Measurements from ENCODE around the gene SNX22.

The SNX22 gene

GRCh38 chr15:64110950-64111678 is 40.4 kb upstream of the SNX22 start:
- no peak overlapping the region for H3K27ac ChIP-seq

GRCh38 chr15:64111679-64112050 is 39.9 kb upstream of the SNX22 start:
- Histone ChIP-seq H3K27ac (no peak overlapping the region), H3K9me3 (ENCODE audit: control insufficient read depth, low read length) (no peaks in the 10 kb centered on the region), H3K27me3 (ENCODE audit: control insufficient read depth, insufficient read depth, low read length) (no peaks in the 10 kb centered on the region), H3K36me3 (ENCODE audit: control insufficient read depth, insufficient read depth, low read length) (no peaks in the 10 kb centered on the region), H3K9ac (no peak overlapping the region), H2AFZ (no peak overlapping the region), H3K79me2 (peaks cover 18% of the 10 kb centered on the region), H3K4me1 (peaks cover 3% of the 10 kb centered on the region), H3K4me2 (ENCODE audit: low read length) (no peak overlapping the region), H3K4me3 (ENCODE audit: low read depth, low read length) (no peak overlapping the region)
- TF ChIP-seq CTCF (IDR thresholded peaks at IDR 0.05): no peak

More at GRCh38 chr15:64110950-64111678, 40.4 kb upstream of the SNX22 start:
- TF ChIP-seq CTCF (IDR thresholded peaks at IDR 0.05): no peak
- no peaks in the 10 kb centered on the region for H3K36me3 ChIP-seq (ENCODE audit: control insufficient read depth, insufficient read depth, low read length)
- H3K4me1 ChIP-seq: peaks cover 3% of the 10 kb centered on the region
- no peaks in the 10 kb centered on the region for H3K27me3 ChIP-seq (ENCODE audit: control insufficient read depth, insufficient read depth, low read length)
- no peak overlapping the region for H3K9ac ChIP-seq
- H3K4me3 ChIP-seq (ENCODE audit: low read depth, low read length): no peak overlapping the region
- no peak overlapping the region for H3K4me2 ChIP-seq (ENCODE audit: low read length)
- H2AFZ ChIP-seq: no peak overlapping the region
- H3K79me2 ChIP-seq: peaks cover 18% of the 10 kb centered on the region
- H3K9me3 ChIP-seq (ENCODE audit: control insufficient read depth, low read length): no peaks in the 10 kb centered on the region

DNA sequence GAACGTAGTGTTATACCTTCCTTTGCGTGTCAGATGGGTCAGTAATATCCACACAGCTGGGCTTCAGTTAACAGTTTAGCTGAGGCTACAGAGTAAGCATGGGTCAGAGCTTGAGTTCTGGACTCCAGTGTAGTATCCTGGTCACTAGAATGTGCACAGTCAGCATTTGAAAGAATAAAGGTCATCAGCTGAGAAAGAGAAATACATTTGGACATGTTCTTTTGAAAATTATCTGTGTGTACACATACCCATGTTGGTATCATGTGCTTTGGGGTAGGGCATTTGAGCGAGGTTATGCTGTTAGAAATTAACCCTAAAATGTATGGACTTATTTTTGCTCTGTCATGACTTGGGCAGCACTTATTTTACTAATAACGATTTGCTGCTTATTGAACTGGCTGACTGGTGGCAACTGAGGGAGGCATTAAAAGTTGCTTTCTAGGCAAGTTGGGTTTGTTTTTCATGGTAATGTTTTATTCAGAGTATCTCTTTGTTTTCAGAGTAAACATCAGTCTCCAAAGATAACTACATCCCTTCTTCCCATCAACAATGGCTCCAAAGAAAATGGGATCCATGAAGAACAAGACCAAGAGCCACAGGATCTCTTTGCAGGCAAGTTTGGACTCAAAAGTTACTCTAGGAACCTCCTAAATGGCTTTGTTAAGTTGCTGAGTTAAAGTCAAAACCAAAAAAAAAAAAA is 39.3 kb upstream of the SNX22 start:
- no peak overlapping the region for H3K4me2 ChIP-seq (ENCODE audit: low read length)
- H2AFZ ChIP-seq: no peak overlapping the region
- peaks cover 13% of the 10 kb centered on the region for H3K79me2 ChIP-seq
- H3K27me3 ChIP-seq (ENCODE audit: control insufficient read depth, insufficient read depth, low read length): no peaks in the 10 kb centered on the region
- TF ChIP-seq CTCF (IDR thresholded peaks at IDR 0.05): no peak
- H3K9me3 ChIP-seq (ENCODE audit: control insufficient read depth, low read length): no peaks in the 10 kb centered on the region
- H3K4me1 ChIP-seq: peaks cover 3% of the 10 kb centered on the region
- H3K4me3 ChIP-seq (ENCODE audit: low read depth, low read length): no peak overlapping the region
- no peaks in the 10 kb centered on the region for H3K36me3 ChIP-seq (ENCODE audit: control insufficient read depth, insufficient read depth, low read length)
- no peak overlapping the region for H3K9ac ChIP-seq
- H3K27ac ChIP-seq: no peak overlapping the region

DNA sequence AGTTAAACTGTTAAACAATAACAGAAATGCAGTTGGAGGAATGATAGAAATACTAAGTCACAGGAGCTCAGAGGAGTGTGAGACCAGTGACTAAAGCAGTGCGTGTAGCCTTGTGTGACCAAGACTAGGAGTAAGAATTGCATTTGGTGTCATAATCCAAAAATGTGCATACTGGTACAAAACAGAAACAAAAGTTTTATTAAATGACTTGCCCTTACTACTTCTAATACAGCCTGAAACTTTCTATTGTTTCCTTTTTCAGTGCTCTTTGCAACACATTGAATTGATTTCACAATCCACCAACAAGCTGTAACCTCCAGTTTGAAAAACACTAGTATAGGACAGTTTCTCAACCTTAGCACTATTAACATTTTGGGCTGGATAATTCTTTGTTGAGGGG is 38.6 kb upstream of the SNX22 start:
- Histone ChIP-seq H3K27ac (no peak overlapping the region), H3K4me3 (ENCODE audit: low read depth, low read length) (no peak overlapping the region), H3K27me3 (ENCODE audit: control insufficient read depth, insufficient read depth, low read length) (no peaks in the 10 kb centered on the region), H2AFZ (no peak overlapping the region), H3K9me3 (ENCODE audit: control insufficient read depth, low read length) (no peaks in the 10 kb centered on the region), H3K36me3 (ENCODE audit: control insufficient read depth, insufficient read depth, low read length) (no peaks in the 10 kb centered on the region), H3K79me2 (peaks cover 6% of the 10 kb centered on the region), H3K4me2 (ENCODE audit: low read length) (no peak overlapping the region), H3K9ac (no peak overlapping the region), H3K4me1 (peaks cover 3% of the 10 kb centered on the region)
- TF ChIP-seq CTCF (IDR thresholded peaks at IDR 0.05): no peak

Measured in parathyroid adenoma (tissue), 2 donors.